ENCODE results near the gene MRPL51.

The MRPL51 gene

DNA sequence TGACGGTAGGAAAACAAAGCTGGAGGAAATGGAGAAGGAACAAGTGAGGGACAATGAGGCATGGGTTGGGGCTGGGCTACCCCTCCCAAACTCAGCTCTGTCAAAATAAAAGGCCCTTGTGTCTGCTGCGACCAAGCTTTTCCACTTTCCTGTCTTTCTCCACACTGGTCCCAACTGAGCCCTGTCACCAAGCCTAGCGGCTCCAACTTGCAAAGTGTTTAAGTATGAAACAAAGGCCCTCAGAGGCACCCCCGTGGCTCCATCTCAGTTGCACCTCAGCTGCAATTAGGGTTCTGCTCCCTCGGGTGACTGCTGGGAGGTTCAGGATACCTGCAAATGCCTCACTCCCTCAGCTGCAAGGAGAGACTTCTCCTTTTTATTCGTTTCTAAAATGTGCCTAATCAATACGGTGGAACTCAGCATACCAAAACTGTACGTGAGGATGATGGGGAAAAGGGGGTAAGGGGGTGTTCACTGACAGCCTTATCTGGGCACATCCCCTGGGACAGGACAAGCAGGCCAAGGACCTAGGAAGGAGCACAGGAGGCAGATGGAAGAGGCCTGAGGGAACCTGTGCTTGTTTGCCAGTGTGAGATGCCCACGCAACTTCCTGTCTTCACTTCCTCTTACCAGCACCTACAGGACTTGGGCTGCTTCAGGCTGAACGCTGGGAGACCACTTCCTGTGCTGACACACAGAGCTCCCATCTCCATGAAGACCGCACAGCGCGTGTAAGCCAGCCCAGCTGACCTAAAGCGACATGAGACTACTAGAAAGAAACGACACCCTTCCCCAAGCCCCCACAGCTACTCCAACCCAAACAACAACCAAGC lies 31.4 kb downstream of the MRPL51 start:
- Histone ChIP-seq H3K36me3 (peaks cover 73% of the 10 kb centered on the region), H3K4me3 (ENCODE audit: low read depth in 1 of 2, low read length in 1 of 2) (peak overlapping the region; percentile 19 to 57), H3K4me1 (ENCODE audit: control insufficient read depth in 1 of 2, insufficient read depth in 1 of 2, low read depth in 1 of 2, low read length in 1 of 2) (peaks cover 74 to 77% of the 10 kb centered on the region in 2 experiments), H3K27me3 (no peaks in the 10 kb centered on the region), H3K9me3 (no peaks in the 10 kb centered on the region), H3K27ac (peak overlapping the region; percentile 96)
- no peak for TF ChIP-seq CTCF (IDR thresholded peaks at IDR 0.05)

DNA sequence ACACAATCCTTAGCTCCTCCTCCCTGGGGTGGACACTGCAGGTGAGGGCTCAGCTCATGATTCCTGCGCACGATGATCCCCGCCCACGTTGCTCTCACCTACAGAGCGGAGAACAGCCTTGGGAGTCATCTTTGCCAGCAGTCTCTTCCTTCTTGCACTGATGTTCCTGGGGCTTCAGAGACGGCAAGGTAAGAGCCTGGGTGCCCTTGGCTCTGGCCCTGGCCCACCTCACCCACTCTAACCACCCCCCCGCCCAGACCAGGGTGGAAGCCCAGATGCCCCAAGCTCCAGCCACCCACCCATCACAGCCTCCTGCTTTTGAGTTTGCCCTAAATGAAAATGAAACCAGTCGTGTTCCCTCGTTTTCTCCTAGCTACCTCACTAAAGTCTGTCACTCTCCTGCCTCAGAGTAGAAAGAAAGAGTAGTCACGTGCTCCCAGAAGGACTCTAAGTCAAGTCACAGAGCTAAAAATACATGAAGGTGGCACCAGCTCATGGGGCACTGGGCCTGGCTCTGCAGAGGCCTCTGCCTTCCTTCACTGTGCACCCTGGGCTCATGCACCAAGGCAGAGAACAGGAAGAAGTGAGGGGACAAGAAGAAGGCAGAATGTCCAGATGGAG lies 32.2 kb downstream of the MRPL51 start:
- H3K4me1 ChIP-seq (ENCODE audit: control insufficient read depth in 1 of 2, insufficient read depth in 1 of 2, low read depth in 1 of 2, low read length in 1 of 2), result peaks cover 66 to 69% of the 10 kb centered on the region in 2 experiments

DNA sequence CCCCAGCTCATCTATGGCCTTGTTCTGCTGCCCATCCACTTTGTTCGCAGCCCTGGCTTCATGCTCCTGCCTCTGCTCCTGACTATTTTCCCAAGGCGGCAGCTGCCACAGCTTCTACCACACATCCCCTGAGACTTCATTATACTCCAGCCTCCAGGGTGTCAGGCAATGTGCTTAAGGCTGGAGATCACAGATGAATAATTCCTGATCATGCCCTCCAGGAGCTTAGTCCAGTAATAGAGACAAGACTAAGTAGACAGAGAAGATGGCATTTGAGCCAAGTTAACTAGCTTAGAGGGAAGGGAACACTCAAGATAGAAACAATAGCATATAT lies 34.1 kb downstream of the MRPL51 start:
- peak overlapping the region; percentile 96 for H3K27ac ChIP-seq
- TF ChIP-seq CTCF (IDR thresholded peaks at IDR 0.05), result no peak
- H3K27me3 ChIP-seq, result no peaks in the 10 kb centered on the region
- H3K36me3 ChIP-seq, result peaks cover 72% of the 10 kb centered on the region
- no peak overlapping the region for H3K4me3 ChIP-seq (ENCODE audit: low read depth in 1 of 2, low read length in 1 of 2)
- no peaks in the 10 kb centered on the region for H3K9me3 ChIP-seq
- H3K4me1 ChIP-seq (ENCODE audit: control insufficient read depth in 1 of 2, insufficient read depth in 1 of 2, low read depth in 1 of 2, low read length in 1 of 2), result peaks cover 51 to 57% of the 10 kb centered on the region in 2 experiments

More for the DNA sequence above, 32.2 kb downstream of the MRPL51 start:
- peaks cover 73% of the 10 kb centered on the region for H3K36me3 ChIP-seq
- TF ChIP-seq CTCF (IDR thresholded peaks at IDR 0.05), result no peak
- H3K9me3 ChIP-seq, result no peaks in the 10 kb centered on the region
- no peaks in the 10 kb centered on the region for H3K27me3 ChIP-seq
- H3K27ac ChIP-seq, result peak overlapping the region; percentile 96
- peak overlapping the region; percentile 19 to 57 for H3K4me3 ChIP-seq (ENCODE audit: low read depth in 1 of 2, low read length in 1 of 2)

- peaks cover 72% of the 10 kb centered on the region for H3K36me3 ChIP-seq
- peaks cover 46 to 52% of the 10 kb centered on the region in 2 experiments for H3K4me1 ChIP-seq (ENCODE audit: control insufficient read depth in 1 of 2, insufficient read depth in 1 of 2, low read depth in 1 of 2, low read length in 1 of 2)
- no peak overlapping the region for H3K4me3 ChIP-seq (ENCODE audit: low read depth in 1 of 2, low read length in 1 of 2)
- H3K9me3 ChIP-seq, result no peaks in the 10 kb centered on the region
- peak overlapping the region; percentile 96 for H3K27ac ChIP-seq
- H3K27me3 ChIP-seq, result no peaks in the 10 kb centered on the region
- TF ChIP-seq CTCF (IDR thresholded peaks at IDR 0.05), result no peak
Measured at GRCh38 chr12:6458281-6459003, 34.6 kb downstream of the MRPL51 start.

DNA sequence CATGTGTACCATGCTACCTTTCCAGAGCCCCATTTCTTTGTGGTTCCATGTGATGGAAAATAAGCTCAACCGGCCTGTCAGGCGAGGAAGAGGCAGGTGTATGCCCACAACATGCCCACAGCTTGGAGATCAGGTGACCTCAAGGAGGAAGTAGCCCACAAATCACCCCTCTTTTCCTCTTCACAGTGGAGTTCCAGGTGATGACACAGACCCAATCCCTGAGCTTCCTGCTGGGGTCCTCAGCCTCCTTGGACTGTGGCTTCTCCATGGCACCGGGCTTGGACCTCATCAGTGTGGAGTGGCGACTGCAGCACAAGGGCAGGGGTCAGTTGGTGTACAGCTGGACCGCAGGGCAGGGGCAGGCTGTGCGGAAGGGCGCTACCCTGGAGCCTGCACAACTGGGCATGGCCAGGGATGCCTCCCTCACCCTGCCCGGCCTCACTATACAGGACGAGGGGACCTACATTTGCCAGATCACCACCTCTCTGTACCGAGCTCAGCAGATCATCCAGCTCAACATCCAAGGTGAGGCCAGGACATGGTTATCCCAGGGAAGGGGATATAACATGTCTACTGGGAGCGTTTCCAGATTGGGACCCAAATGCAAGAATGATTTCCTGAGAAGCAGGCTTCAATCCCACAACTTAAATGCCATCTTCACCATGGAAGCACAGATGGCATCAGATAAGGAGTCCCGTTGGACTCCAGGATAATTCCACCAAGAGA lies 35.7 kb downstream of the MRPL51 start:
- Histone ChIP-seq H3K36me3 (peaks cover 66% of the 10 kb centered on the region), H3K4me1 (ENCODE audit: control insufficient read depth in 1 of 2, insufficient read depth in 1 of 2, low read depth in 1 of 2, low read length in 1 of 2) (peaks cover 44 to 52% of the 10 kb centered on the region in 2 experiments), H3K4me3 (ENCODE audit: low read depth in 1 of 2, low read length in 1 of 2) (no peak overlapping the region), H3K27ac (peak overlapping the region; percentile 61), H3K27me3 (no peaks in the 10 kb centered on the region), H3K9me3 (no peaks in the 10 kb centered on the region)
- no peak for TF ChIP-seq CTCF (IDR thresholded peaks at IDR 0.05)
